MM.1S (cell line): Measurements from ENCODE around the gene LARGE2.

Source experiments
- EZH2phosphoT487 ChIP-seq: fragments of 300-600 bp; sonication (generic); IDR thresholded peaks from 2 replicates; pipeline ENCODE4 v1.6.1; 2018; ENCODE audit warnings: antibody characterized with exemption, low read length
- TF ChIP-seq, protein P1 (sequence below): fragments of 300-600 bp; sonication (generic); IDR thresholded peaks from 2 replicates; pipeline ENCODE4 v1.5.1; 2016; ENCODE audit warnings: antibody characterized with exemption, low read length, mixed read lengths

GRCh38 chr11:45899448-45900174 is 22.8 kb upstream of the LARGE2 start:
- TF ChIP-seq, protein P1, sequence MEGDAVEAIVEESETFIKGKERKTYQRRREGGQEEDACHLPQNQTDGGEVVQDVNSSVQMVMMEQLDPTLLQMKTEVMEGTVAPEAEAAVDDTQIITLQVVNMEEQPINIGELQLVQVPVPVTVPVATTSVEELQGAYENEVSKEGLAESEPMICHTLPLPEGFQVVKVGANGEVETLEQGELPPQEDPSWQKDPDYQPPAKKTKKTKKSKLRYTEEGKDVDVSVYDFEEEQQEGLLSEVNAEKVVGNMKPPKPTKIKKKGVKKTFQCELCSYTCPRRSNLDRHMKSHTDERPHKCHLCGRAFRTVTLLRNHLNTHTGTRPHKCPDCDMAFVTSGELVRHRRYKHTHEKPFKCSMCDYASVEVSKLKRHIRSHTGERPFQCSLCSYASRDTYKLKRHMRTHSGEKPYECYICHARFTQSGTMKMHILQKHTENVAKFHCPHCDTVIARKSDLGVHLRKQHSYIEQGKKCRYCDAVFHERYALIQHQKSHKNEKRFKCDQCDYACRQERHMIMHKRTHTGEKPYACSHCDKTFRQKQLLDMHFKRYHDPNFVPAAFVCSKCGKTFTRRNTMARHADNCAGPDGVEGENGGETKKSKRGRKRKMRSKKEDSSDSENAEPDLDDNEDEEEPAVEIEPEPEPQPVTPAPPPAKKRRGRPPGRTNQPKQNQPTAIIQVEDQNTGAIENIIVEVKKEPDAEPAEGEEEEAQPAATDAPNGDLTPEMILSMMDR: no peak
- no peak for TF ChIP-seq EZH2phosphoT487
